SK-N-SH (cell line): ENCODE measurements around the gene ENTR1. TPM values are rescaled to one million over a fixed set of nuclear protein-coding genes. Genes with fewer than 3 reads are reported as not detected.

Experiments
- CTCF ChIA-PET: fragments of 300-600, 350-600 bp; formaldehyde crosslinking; extraction: SDS; loops from one replicate; lab custom pipeline; 2021; lab: Yijun Ruan, JAX
- POLR2A ChIA-PET: fragments of 350-600 bp; sonication (Branson Sonifier 250); formaldehyde crosslinking; extraction: SDS; loops from one replicate; lab custom pipeline; 2020; ENCODE audit warnings: antibody characterized with exemption, inconsistent platforms; lab: Yijun Ruan, JAX
- DNase-seq: peaks from one replicate; pipeline ENCODE4 v3.0.0; 2012
- H2AFZ ChIP-seq: fragments of 200-600 bp; sonication (generic); 2 replicates; pipeline ENCODE4 v1.8.1; 2016; ENCODE audit warnings: antibody characterized with exemption, mild to moderate bottlenecking, low read depth
- H3F3A ChIP-seq: fragments of 200-600 bp; sonication (generic); replicated peaks from 2 replicates; pipeline ENCODE3; 2016; ENCODE audit warnings: antibody characterized with exemption, mild to moderate bottlenecking; ENCODE audit not compliant: insufficient read depth
- H3K27ac ChIP-seq, 2 experiments: fragments of 200-500 bp in 1 of 2; fragments of 200-600 bp in 1 of 2; sonication (Bioruptor generic) in 1 of 2; sonication (generic), shearing (Covaris generic) in 1 of 2; 2 replicates each; pipeline versions ENCODE4 v1.5.1 to v1.6.1; 2014 to 2016; ENCODE audit warnings: low read depth in 2 of 2, inconsistent platforms in 1 of 2, low read length in 1 of 2, mild to moderate bottlenecking in 1 of 2, mixed read lengths in 1 of 2
- H3K27me3 ChIP-seq: fragments of 200-600 bp; sonication (generic), shearing (Covaris generic); 2 replicates; pipeline ENCODE4 v1.6.1; 2016; ENCODE audit warnings: mixed run types; ENCODE audit not compliant: insufficient read depth
- H3K36me3 ChIP-seq, 2 experiments: fragments of 200-500 bp in 1 of 2; fragments of 200-600 bp in 1 of 2; sonication (Bioruptor generic) in 1 of 2; sonication (generic) in 1 of 2; replicated peaks in 1 of 2; 2 replicates each; pipeline versions ENCODE3 to v1.5.1; 2014 to 2016; ENCODE audit warnings: low read length in 1 of 2, mild to moderate bottlenecking in 1 of 2; ENCODE audit not compliant: insufficient read depth in 2 of 2, control insufficient read depth in 1 of 2
- H3K4me1 ChIP-seq, 2 experiments: fragments of 200-500 bp in 1 of 2; fragments of 200-600 bp in 1 of 2; sonication (Bioruptor generic) in 1 of 2; sonication (generic), shearing (Covaris generic) in 1 of 2; 2 replicates each; pipeline versions ENCODE4 v1.5.1 to v1.6.1; 2014 to 2016; ENCODE audit warnings: low read depth in 1 of 2, low read length in 1 of 2, mixed run types in 1 of 2; ENCODE audit not compliant: insufficient read depth in 2 of 2, control insufficient read depth in 1 of 2
- H3K4me2 ChIP-seq: fragments of 200-600 bp; sonication (generic), shearing (Covaris generic); 2 replicates; pipeline ENCODE4 v1.6.1; 2017; ENCODE audit warnings: mixed run types
- H3K4me3 ChIP-seq, 2 experiments: fragments of 200-500 bp in 1 of 2; fragments of 200-600 bp in 1 of 2; sonication (Bioruptor generic) in 1 of 2; sonication (generic), shearing (Covaris generic) in 1 of 2; 2 replicates each; pipeline versions ENCODE4 v1.5.1 to v1.8.1; 2014 to 2016; ENCODE audit warnings: low read depth in 2 of 2, inconsistent platforms in 1 of 2, low read length in 1 of 2, mild to moderate bottlenecking in 1 of 2, mixed read lengths in 1 of 2, moderate library complexity in 1 of 2
- H3K79me2 ChIP-seq: fragments of 200-600 bp; sonication (generic); 2 replicates; pipeline ENCODE4 v1.8.1; 2017; ENCODE audit warnings: mild to moderate bottlenecking; ENCODE audit not compliant: insufficient read depth
- H3K9ac ChIP-seq: fragments of 200-600 bp; sonication (generic); 2 replicates; pipeline ENCODE4 v1.6.1; 2017; ENCODE audit warnings: mixed run types
- H3K9me2 ChIP-seq: fragments of 200-600 bp; sonication (generic); 2 replicates; pipeline ENCODE4 v1.6.1; 2017; ENCODE audit warnings: mixed run types
- H3K9me3 ChIP-seq: fragments of 200-600 bp; sonication (generic); 2 replicates; pipeline ENCODE4 v1.6.1; 2017; ENCODE audit warnings: mixed run types, mild to moderate bottlenecking, moderate library complexity
- H4K20me1 ChIP-seq: fragments of 200-600 bp; sonication (generic); 2 replicates; pipeline ENCODE4 v1.6.1; 2017; ENCODE audit warnings: mild to moderate bottlenecking, mixed run types; ENCODE audit not compliant: insufficient read depth
- CHD2 ChIP-seq: fragments of 150-350 bp; IDR thresholded peaks from 2 replicates; pipeline ENCODE4 v1.6.1; 2018; ENCODE audit warnings: low read length; ENCODE audit not compliant: partially characterized antibody
- EP300 ChIP-seq, 2 experiments: IDR thresholded peaks; 2 replicates each; pipeline versions ENCODE4 v1.4.0 to v1.6.1; 2012; ENCODE audit warnings: borderline replicate concordance in 1 of 2, low read depth in 1 of 2, low read length in 1 of 2
- FOXM1 ChIP-seq: IDR thresholded peaks from 2 replicates; pipeline ENCODE4 v1.4.0; 2012; ENCODE audit warnings: low read depth, mild to moderate bottlenecking
- GATA2 ChIP-seq: sonication (generic); formaldehyde crosslinking; IDR thresholded peaks from 2 replicates; pipeline ENCODE4 v1.5.0; 2020; ENCODE audit warnings: mild to moderate bottlenecking, missing genetic modification reagents
- MEF2A ChIP-seq: IDR thresholded peaks from 2 replicates; pipeline ENCODE4 v1.4.0; 2012; ENCODE audit warnings: low read depth, borderline replicate concordance
- NFIC ChIP-seq: IDR thresholded peaks from 2 replicates; pipeline ENCODE4 v1.4.0; 2012; ENCODE audit warnings: borderline replicate concordance
- NRF1 ChIP-seq: IDR thresholded peaks from 2 replicates; pipeline ENCODE4 v1.6.1; 2012; ENCODE audit warnings: low read depth, mild to moderate bottlenecking, low read length
- POLR2AphosphoS5 ChIP-seq: IDR thresholded peaks from 2 replicates; pipeline ENCODE4 v1.6.1; 2012; ENCODE audit warnings: low read depth, low read length
- RAD21 ChIP-seq: IDR thresholded peaks from 2 replicates; pipeline ENCODE4 v1.6.1; 2012; ENCODE audit warnings: mild to moderate bottlenecking, low read length
- RCOR1 ChIP-seq: fragments of 150-350 bp; IDR thresholded peaks from 2 replicates; pipeline ENCODE4 v1.6.1; 2017; ENCODE audit warnings: antibody characterized with exemption, low read length
- SIN3A ChIP-seq: IDR thresholded peaks from 2 replicates; pipeline ENCODE4 v1.6.1; 2012; ENCODE audit warnings: low read depth, mild to moderate bottlenecking, low read length, moderate library complexity, borderline replicate concordance
- SMC3 ChIP-seq: IDR thresholded peaks from 2 replicates; pipeline ENCODE4 v1.6.1; 2012; ENCODE audit warnings: low read depth, low read length, improper control_type of control experiment
- TAF1 ChIP-seq: IDR thresholded peaks from 2 replicates; pipeline ENCODE4 v1.6.1; 2012; ENCODE audit warnings: low read depth, mild to moderate bottlenecking, low read length, moderate library complexity, borderline replicate concordance
- YY1 ChIP-seq: IDR thresholded peaks from 2 replicates; pipeline ENCODE4 v1.4.0; 2012; ENCODE audit warnings: low read depth, mild to moderate bottlenecking
- WGBS: methylation state at CpG from one replicate; pipeline ENCODE4 v1.1.6; 2017; ENCODE audit warnings: low lambda C conversion rate; 5-methylcytosine and 5-hydroxymethylcytosine counted together
- polyA plus RNA-seq, 3 experiments: library from polyadenylated mRNA; depleted of rRNA; stranded (reverse); fragments of >200 nt; gene quantifications; 2 replicates each; pipeline ENCODE4 v1.2.3, GENCODE V29; 2012
- TF ChIP-seq, protein P1 (sequence below): fragments of 150-350 bp; IDR thresholded peaks from 2 replicates; pipeline ENCODE4 v1.6.1; 2016; ENCODE audit warnings: mild to moderate bottlenecking, low read depth, low read length
- TF ChIP-seq, protein P2 (sequence below): IDR thresholded peaks from 2 replicates; pipeline ENCODE4; 2012

The ENTR1 gene
- polyA plus RNA-seq, 1 of the 3 experiments (the other 2 are of a cell fraction), result 71.3 TPM

DNA sequence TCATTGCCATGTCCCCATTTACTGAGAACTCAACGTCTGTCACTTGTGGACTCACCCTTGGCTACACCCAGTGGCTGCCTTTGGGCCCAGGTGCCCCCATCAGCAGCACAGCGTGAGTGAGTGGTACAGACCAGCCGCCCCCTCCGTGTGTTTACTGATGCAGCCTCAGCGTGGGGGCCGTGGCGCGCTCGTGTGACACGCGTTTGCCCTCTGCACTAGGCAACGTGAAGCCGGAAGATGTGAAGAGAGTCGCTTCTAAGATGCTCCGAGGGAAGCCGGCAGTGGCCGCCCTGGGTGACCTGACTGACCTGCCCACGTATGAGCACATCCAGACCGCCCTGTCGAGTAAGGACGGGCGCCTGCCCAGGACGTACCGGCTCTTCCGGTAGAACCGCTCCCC, 12.5 kb upstream of the ENTR1 start:
- H3K4me2 ChIP-seq, result no peak overlapping the region
- no peaks in the 10 kb centered on the region for H3K9me2 ChIP-seq
- peaks cover 21 to 49% of the 10 kb centered on the region in 2 experiments for H3K36me3 ChIP-seq
- no peak overlapping the region for H3K9ac ChIP-seq
- H3K27ac ChIP-seq, result no peak overlapping the region
- H4K20me1 ChIP-seq, result no peaks in the 10 kb centered on the region
- peaks cover 12% of the 10 kb centered on the region for H3F3A ChIP-seq
- no peak for TF ChIP-seq FOXM1
- no peak for TF ChIP-seq EP300 (IDR thresholded peaks at IDR 0.05; ENCODE audit: borderline replicate concordance in 1 of 2, low read depth in 1 of 2, low read length in 1 of 2)
- TF ChIP-seq TAF1, result no peak
- no peak for TF ChIP-seq NFIC
- TF ChIP-seq MEF2A, result no peak
- no peak for TF ChIP-seq RCOR1
- TF ChIP-seq, protein P1, sequence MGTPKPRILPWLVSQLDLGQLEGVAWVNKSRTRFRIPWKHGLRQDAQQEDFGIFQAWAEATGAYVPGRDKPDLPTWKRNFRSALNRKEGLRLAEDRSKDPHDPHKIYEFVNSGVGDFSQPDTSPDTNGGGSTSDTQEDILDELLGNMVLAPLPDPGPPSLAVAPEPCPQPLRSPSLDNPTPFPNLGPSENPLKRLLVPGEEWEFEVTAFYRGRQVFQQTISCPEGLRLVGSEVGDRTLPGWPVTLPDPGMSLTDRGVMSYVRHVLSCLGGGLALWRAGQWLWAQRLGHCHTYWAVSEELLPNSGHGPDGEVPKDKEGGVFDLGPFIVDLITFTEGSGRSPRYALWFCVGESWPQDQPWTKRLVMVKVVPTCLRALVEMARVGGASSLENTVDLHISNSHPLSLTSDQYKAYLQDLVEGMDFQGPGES, result no peak
- TF ChIP-seq YY1, result no peak
- TF ChIP-seq, protein P2, sequence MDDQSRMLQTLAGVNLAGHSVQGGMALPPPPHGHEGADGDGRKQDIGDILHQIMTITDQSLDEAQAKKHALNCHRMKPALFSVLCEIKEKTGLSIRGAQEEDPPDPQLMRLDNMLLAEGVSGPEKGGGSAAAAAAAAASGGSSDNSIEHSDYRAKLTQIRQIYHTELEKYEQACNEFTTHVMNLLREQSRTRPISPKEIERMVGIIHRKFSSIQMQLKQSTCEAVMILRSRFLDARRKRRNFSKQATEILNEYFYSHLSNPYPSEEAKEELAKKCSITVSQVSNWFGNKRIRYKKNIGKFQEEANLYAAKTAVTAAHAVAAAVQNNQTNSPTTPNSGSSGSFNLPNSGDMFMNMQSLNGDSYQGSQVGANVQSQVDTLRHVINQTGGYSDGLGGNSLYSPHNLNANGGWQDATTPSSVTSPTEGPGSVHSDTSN, result no peak
- no peak for TF ChIP-seq RAD21
- no peak for TF ChIP-seq SIN3A
- no peak for TF ChIP-seq GATA2 (CRISPR knock-in tag)
- no peak for TF ChIP-seq POLR2AphosphoS5
- TF ChIP-seq NRF1, result no peak
- TF ChIP-seq, all 33 proteins: peak for 0
- no peaks in the 10 kb centered on the region for H3K27me3 ChIP-seq
- no peak overlapping the region for H2AFZ ChIP-seq
- ChIA-PET CTCF (no interaction called here), POLR2A (no interaction called here)
- no peaks in the 10 kb centered on the region for H3K9me3 ChIP-seq
- WGBS, result 90% methylated on average over 5 of the region's 26 CpGs
- no peaks in the 10 kb centered on the region for H3K4me1 ChIP-seq
- H3K79me2 ChIP-seq, result no peaks in the 10 kb centered on the region
- no peak for DNase-seq
- H3K4me3 ChIP-seq, result no peak overlapping the region

DNA sequence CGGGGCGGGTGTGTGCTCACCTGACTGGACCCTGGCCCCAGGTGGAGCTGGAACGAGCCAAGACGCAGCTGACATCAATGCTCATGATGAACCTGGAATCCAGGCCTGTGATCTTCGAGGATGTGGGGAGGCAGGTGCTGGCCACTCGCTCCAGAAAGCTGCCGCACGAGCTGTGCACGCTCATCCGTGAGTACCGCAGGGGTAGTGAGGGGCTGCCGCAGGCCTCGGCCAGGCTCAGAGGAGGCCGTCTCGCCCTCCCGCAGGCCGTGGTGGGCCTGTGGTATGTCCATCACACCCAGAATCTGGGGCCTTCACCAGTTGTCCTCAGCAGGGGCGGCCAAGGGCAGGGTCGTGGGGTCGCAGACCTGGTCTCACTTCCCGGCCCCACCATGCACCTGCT, 11.4 kb upstream of the ENTR1 start:
- H2AFZ ChIP-seq, result no peak overlapping the region
- H3K27me3 ChIP-seq, result no peaks in the 10 kb centered on the region
- WGBS, result 96% methylated on average over 8 of the region's 21 CpGs
- TF ChIP-seq SMC3 (no peak), CHD2 (no peak)
- H3K9ac ChIP-seq, result no peak overlapping the region
- no peak overlapping the region for H3K4me3 ChIP-seq
- H3K9me2 ChIP-seq, result no peaks in the 10 kb centered on the region
- H3K79me2 ChIP-seq, result no peaks in the 10 kb centered on the region
- H3K4me2 ChIP-seq, result no peak overlapping the region
- ChIA-PET POLR2A (no interaction called here), CTCF (no interaction called here)
- H3F3A ChIP-seq, result peaks cover 7% of the 10 kb centered on the region
- no peaks in the 10 kb centered on the region for H3K4me1 ChIP-seq
- H3K27ac ChIP-seq, result no peak overlapping the region
- no peaks in the 10 kb centered on the region for H3K9me3 ChIP-seq
- peaks cover 21 to 59% of the 10 kb centered on the region in 2 experiments for H3K36me3 ChIP-seq
- no peak for DNase-seq
- no peaks in the 10 kb centered on the region for H4K20me1 ChIP-seq
